ENCODE results near the gene HAUS2. TPM values are rescaled to one million over a fixed set of nuclear protein-coding genes. Genes with fewer than 3 reads are reported as not detected.
"Not testable (repeated sequence)": the region's sequence is repeated elsewhere in the genome, so short reads cannot be mapped to it uniquely, and the experiment has no call there.

Gene HAUS2
- total RNA-seq, 1 donor from 2014 or later, result 23.2 TPM

GRCh38 chr15:42593143-42593542 is 44.5 kb downstream of the HAUS2 start:
- no peak for DNase-seq (ENCODE audit: extremely low spot score, unreplicated experiment)
- no peak for TF ChIP-seq CTCF (conservative IDR thresholded peaks at IDR 0.05)
- Mint-ChIP-seq H3K27me3 (no peaks in the 10 kb centered on the region), H3K4me3 (no peak overlapping the region), H3K27ac (no peak overlapping the region), H3K4me1 (ENCODE audit: unreplicated experiment) (peaks cover 3% of the 10 kb centered on the region), H3K36me3 (peaks cover 12% of the 10 kb centered on the region), H3K9me3 (no peaks in the 10 kb centered on the region)

GRCh38 chr15:42594095-42594494 is 45.5 kb downstream of the HAUS2 start:
- Mint-ChIP-seq H3K27ac (no peak overlapping the region), H3K4me1 (ENCODE audit: unreplicated experiment) (peaks cover 3% of the 10 kb centered on the region), H3K9me3 (no peaks in the 10 kb centered on the region), H3K4me3 (no peak overlapping the region), H3K36me3 (peaks cover 12% of the 10 kb centered on the region), H3K27me3 (no peaks in the 10 kb centered on the region)
- no peak for TF ChIP-seq CTCF (conservative IDR thresholded peaks at IDR 0.05)
- no peak for DNase-seq (ENCODE audit: extremely low spot score, unreplicated experiment)

DNA sequence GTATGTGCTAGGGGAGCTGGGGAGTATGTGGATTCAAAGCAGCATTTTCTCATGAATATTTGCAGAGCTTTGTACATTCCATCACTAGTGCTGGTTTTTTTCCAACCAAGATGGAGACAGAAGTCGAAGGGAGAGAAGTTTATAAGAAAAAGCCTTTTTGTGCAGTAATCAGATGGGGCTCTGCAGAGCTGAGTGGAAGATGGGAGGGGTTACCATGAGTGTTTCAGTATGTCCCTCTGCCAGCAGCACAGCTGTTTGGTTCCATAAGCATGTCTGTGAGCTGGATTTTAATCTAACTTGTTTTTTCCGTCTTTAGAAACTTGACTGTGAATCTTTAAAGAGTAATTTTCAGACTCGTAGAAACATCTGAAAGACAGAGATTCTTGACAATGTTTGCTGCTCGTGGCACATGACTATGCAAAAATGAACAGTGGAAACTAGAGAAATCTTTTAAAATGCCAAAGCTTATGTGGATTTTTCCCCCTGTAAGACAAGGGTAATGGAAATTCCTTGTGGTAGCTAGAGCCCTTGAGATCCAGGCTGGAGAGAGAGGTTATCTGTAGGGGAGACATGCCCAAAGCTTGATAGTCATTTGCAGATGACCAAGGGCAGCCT is 47.1 kb downstream of the HAUS2 start:
- TF ChIP-seq CTCF (conservative IDR thresholded peaks at IDR 0.05), result no peak
- Mint-ChIP-seq H3K4me3 (no peak overlapping the region), H3K27ac (no peak overlapping the region), H3K9me3 (no peaks in the 10 kb centered on the region), H3K36me3 (peaks cover 14% of the 10 kb centered on the region), H3K27me3 (no peaks in the 10 kb centered on the region), H3K4me1 (ENCODE audit: unreplicated experiment) (no peaks in the 10 kb centered on the region)
- no peak for DNase-seq (ENCODE audit: extremely low spot score, unreplicated experiment)

DNA sequence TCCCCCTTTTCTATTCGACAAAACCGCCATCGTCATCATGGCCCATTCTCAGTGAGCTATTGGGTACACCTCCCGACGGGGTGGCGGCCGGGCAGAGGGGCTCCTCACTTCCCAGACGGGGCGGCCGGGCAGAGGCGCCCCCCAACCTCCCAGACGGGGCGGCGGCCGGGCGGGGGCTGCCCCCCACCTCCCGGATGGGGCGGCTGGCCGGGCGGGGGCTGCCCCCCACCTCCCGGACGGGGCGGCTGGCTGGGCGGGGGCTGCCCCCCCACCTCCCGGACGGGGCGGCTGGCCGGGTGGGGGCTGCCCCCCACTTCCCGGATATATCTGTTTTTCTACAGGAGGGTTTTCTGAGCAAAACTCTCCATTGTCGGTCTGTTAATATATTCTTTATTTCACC is 52.7 kb downstream of the HAUS2 start:
- H3K4me3 Mint-ChIP-seq; DNase-seq (ENCODE audit: extremely low spot score, unreplicated experiment); H3K27me3 Mint-ChIP-seq; H3K9me3 Mint-ChIP-seq; H3K27ac Mint-ChIP-seq: not testable (repeated sequence)
- peaks cover 17% of the 10 kb centered on the region for H3K4me1 Mint-ChIP-seq (ENCODE audit: unreplicated experiment)
- peaks cover 13% of the 10 kb centered on the region for H3K36me3 Mint-ChIP-seq

- no peaks in the 10 kb centered on the region for H3K27me3 Mint-ChIP-seq
Measured at GRCh38 chr15:42602501-42602900, 53.9 kb downstream of the HAUS2 start.

DNA sequence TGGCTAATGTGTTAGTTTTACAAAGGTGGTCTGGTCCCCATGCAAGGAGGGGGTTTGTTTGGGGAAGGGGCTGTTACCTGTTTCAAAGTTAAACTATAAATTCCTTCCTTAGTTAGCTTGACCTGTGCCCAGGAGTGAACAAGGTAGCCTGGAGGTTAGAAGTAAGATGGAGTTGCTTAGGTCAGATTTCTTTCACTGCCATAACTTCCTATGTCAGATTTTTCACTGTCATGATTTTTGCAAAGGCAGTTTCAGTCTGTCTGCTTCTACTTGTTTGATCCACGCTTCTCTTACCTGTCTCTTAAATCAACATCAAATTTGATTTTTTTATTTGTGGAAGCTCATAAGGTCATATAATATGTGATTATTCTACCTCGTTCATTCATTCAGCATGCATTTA is 55.3 kb downstream of the HAUS2 start:
- Mint-ChIP-seq H3K4me1 (ENCODE audit: unreplicated experiment) (peaks cover 28% of the 10 kb centered on the region), H3K27me3 (no peaks in the 10 kb centered on the region), H3K4me3 (no peak overlapping the region), H3K27ac (no peak overlapping the region), H3K36me3 (peaks cover 19% of the 10 kb centered on the region), H3K9me3 (no peaks in the 10 kb centered on the region)
- DNase-seq (ENCODE audit: extremely low spot score, unreplicated experiment), result no peak
- TF ChIP-seq CTCF (conservative IDR thresholded peaks at IDR 0.05), result no peak

More at GRCh38 chr15:42602501-42602900, 53.9 kb downstream of the HAUS2 start:
- Mint-ChIP-seq H3K4me1 (ENCODE audit: unreplicated experiment) (peaks cover 17% of the 10 kb centered on the region), H3K4me3 (no peak overlapping the region), H3K27ac (no peak overlapping the region), H3K36me3 (peaks cover 13% of the 10 kb centered on the region), H3K9me3 (no peaks in the 10 kb centered on the region)
- DNase-seq (ENCODE audit: extremely low spot score, unreplicated experiment), result no peak
- TF ChIP-seq CTCF (conservative IDR thresholded peaks at IDR 0.05), result no peak
